HG03108 (cell line): ENCODE data around the gene RSRC1.
"Not testable (repeated sequence)": the region's sequence is repeated elsewhere in the genome, so short reads cannot be mapped to it uniquely, and the experiment has no call there.

ENCODE experiments used
- ATAC-seq: cut with Tn5 transposase; IDR thresholded peaks from one replicate; pipeline ENCODE4 v1.9.1; 2021; ENCODE audit warnings: moderate library complexity; ENCODE audit not compliant: unreplicated experiment

The RSRC1 gene

GRCh38 chr3:158384019-158384418 is 274.1 kb downstream of the RSRC1 start:
- ATAC-seq: peak; percentile 58

GRCh38 chr3:158395421-158395820 is 285.5 kb downstream of the RSRC1 start:
- ATAC-seq: no peak

- ATAC-seq: no peak
Measured at GRCh38 chr3:158402590-158402989, 292.7 kb downstream of the RSRC1 start.

- no peak for ATAC-seq
Measured at GRCh38 chr3:158403013-158403412, 293.1 kb downstream of the RSRC1 start.

GRCh38 chr3:158404131-158404718 is 294.3 kb downstream of the RSRC1 start:
- no peak for ATAC-seq

- no peak for ATAC-seq
Measured at GRCh38 chr3:158405507-158405906, 295.6 kb downstream of the RSRC1 start.

- no peak for ATAC-seq
Measured at GRCh38 chr3:158407844-158408517, 298.1 kb downstream of the RSRC1 start.

GRCh38 chr3:158408518-158408897 is 298.6 kb downstream of the RSRC1 start:
- ATAC-seq: not testable (repeated sequence)

GRCh38 chr3:158418035-158418434 is 308.1 kb downstream of the RSRC1 start:
- ATAC-seq: no peak

- ATAC-seq: no peak
Measured at GRCh38 chr3:158419820-158420653, 310.1 kb downstream of the RSRC1 start.

GRCh38 chr3:158420654-158421396 is 310.9 kb downstream of the RSRC1 start:
- peak; percentile 97 for ATAC-seq

- no peak for ATAC-seq
Measured at GRCh38 chr3:158430448-158430847, 320.6 kb downstream of the RSRC1 start.

GRCh38 chr3:158430968-158431367 is 321.1 kb downstream of the RSRC1 start:
- ATAC-seq: no peak

GRCh38 chr3:158431829-158432228 is 321.9 kb downstream of the RSRC1 start:
- no peak for ATAC-seq

GRCh38 chr3:158434412-158435038 is 324.6 kb downstream of the RSRC1 start:
- peak; percentile 94 for ATAC-seq

- peak; percentile 94 for ATAC-seq
Measured at GRCh38 chr3:158443632-158444031, 333.7 kb downstream of the RSRC1 start.

- no peak for ATAC-seq
Measured at GRCh38 chr3:158447408-158447807, 337.5 kb downstream of the RSRC1 start.

GRCh38 chr3:158451405-158452055 is 341.6 kb downstream of the RSRC1 start:
- no peak for ATAC-seq

- ATAC-seq: no peak
Measured at GRCh38 chr3:158452334-158452733, 342.4 kb downstream of the RSRC1 start.

GRCh38 chr3:158453004-158453403 is 343.1 kb downstream of the RSRC1 start:
- ATAC-seq: no peak
